Effector CD8-positive, alpha-beta T cell (primary cell): Measurements from ENCODE around the gene CDK8.
"Not testable (repeated sequence)": the region's sequence is repeated elsewhere in the genome, so short reads cannot be mapped to it uniquely, and the experiment has no call there.

Source experiments
- DNase-seq: peaks from one replicate; lab custom pipeline; 2025; lab: John Stamatoyannopoulos, UW
- total RNA-seq, 4 experiments: gene quantifications; one replicate each; lab custom pipeline; 2026; lab: John Stamatoyannopoulos, UW

The CDK8 gene
- total RNA-seq: 23.2 to 32.8 (median 25.7) reads per million in 4 experiments

DNA sequence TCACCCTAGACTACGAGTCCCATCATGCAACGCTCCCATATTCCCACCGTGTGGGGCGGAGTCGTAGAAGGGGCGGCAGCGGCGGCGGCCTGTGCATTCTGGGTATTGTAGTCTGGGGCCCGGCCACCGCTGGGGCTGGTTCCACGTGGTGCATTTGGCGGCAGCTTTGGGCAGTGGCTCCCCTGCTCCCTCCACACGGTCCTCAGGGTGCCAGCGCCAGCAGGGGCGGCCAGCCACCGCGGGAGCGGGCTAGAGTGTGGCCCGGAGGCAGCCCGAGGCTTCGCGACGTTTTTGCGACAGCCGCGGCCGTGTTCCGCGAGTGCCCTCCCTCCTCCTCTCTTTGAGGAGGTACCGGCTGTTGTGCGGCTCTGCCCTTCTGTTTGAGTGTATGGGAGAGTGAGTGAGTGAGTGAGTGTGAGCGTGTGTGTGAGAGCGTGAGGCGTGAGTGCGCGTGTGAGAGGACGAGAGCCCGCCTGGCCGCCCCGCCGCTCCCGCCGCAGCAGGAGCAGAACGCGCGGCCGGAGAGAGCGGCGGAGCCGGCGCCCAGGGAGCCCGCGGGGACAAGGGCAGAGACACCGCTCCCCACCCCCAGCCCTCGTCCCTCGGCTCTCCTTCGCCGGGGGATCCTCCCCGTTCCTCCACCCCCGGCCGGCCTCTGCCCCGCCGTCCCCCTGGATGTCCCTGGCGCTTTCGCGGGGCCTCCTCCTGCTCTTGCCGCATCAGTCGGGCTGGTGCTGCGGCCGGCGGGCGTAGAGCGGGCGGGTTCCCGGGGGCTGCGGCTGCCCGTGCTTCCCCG is at the start of gene CDK8:
TSS of gene CDK8 (plus strand) at position 343 of the 796 bp plus-strand sequence. CDS start 513 bp downstream, outside the sequence.
- DNase-seq: peak; percentile 83

DNA sequence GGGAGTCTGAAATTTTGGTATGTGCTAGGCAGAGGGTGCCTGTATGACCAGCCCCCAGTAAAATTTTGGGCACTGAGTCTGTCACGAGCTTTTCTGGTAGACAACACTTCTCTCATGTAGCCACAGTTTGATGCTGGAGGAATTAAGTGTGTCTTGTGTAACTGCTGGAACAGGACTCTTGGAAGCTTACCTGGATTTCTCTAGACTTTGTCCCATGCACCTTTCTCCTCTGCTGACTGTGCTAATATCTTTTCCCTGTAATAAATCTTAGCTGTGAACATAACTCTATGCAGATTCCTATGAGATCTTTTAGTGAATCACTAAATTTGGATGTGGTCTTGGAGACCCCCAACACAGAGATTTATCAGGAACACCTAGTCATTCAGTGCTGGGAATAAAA is 45.6 kb upstream of the CDK8 start:
- no peak for DNase-seq

DNA sequence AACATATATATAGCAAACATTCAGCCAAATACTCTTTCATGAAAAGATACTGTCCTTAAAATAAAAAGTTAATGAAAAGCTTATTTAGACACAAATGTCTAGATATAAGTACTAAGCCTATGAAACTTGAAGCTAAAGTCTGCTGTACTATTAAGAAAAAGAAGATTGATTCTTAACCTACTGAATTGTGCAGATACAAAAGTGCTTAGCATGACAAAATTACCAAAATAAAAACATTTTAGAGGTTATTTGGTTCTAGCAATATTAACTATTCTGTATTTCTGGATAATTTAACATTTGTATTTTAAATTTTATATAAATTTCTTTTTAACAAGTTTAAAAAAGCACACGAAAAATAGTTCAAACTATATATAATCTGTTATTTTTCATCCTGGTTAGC is 40.6 kb upstream of the CDK8 start:
- no peak for DNase-seq

DNA sequence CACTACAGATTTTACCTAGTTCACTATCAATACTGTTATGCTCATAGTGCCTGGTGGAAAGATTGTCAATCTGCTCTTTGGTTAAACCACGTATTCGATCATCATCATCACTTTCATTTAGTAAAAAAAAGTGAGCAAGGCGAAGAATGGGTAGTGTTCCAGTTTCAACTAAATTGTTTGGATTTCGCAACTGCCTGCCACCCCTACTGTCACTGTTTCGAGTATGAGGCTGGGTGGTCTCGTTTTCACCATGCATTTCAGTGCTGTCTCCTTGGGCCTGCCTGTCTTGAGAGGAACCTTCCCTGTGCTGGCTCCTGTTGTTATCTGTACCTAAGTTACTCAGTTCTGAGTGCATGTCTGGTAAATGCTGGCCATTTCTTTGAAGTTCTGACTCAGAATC is 39.9 kb upstream of the CDK8 start:
- no peak for DNase-seq

DNA sequence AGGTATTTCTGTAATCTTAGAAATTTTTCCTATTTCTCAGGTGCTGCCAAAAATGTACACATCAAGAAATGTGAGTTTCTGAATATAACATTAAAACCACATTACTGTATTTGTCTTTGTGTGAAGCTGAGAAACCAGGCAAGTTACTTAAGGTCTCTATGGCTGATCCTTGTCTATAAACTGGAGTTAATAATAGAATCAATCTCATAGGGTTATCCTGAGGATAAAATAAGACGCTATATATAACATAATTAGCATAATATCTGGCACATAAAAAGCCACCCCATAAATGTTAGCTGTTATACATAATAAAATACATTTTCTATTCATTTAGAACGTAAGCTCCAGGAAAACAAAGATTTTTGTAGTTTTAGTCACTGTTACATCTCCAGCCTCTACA is 37.9 kb upstream of the CDK8 start:
- no peak for DNase-seq

DNA sequence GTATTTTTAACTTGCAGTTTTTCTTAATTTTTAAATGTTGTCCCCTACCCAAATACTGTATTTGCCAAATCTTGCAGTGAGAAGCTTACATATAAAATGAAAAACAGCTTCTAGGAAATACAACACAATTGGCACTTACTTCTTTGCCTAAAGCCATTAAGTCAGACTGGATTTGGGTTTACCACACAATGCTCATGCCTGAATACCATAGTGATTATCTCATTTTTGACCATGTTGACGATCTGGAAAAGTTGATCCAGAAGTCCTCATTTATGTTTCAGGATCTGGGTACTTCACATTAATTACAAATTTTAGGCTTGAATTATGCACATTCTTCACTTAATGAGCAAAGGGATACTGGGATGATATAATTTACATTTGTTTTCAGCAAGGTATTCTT is 34.2 kb upstream of the CDK8 start:
- no peak for DNase-seq

DNA sequence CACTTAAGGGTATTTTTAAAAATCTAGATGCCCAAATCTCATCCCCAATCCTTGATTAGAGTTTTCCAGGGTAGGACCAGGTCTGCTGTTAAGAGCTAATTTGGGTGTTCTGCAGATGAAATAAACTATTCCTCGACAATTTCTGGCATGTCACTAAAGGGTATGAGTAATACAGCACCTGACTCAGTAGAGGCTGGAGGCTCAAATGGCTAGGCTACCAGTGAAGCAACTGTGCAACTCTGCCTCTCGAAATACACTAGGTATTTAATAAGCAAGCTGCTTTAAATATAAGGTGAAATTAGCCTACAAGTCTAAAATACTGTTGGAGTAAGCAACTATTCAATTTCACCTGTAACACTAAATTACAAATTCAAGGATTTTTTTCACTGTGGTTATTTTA is 33.4 kb upstream of the CDK8 start:
- DNase-seq: no peak

DNA sequence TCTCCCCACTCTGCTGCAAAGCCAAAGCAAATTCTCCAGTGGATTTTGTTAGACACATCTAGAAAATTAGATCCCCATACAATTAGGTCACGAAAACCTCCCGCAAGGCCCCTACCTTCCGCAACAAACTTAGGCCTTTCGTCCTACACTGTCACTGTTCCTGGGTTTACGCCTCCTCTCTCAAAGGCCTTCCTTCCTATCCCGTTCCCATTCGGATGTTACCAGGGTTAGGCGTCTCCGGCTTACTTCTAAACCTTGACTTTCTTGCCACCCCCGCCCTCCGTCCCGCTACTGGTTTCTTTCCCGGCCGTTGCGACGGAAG is 32.6 kb upstream of the CDK8 start:
- DNase-seq: no peak

DNA sequence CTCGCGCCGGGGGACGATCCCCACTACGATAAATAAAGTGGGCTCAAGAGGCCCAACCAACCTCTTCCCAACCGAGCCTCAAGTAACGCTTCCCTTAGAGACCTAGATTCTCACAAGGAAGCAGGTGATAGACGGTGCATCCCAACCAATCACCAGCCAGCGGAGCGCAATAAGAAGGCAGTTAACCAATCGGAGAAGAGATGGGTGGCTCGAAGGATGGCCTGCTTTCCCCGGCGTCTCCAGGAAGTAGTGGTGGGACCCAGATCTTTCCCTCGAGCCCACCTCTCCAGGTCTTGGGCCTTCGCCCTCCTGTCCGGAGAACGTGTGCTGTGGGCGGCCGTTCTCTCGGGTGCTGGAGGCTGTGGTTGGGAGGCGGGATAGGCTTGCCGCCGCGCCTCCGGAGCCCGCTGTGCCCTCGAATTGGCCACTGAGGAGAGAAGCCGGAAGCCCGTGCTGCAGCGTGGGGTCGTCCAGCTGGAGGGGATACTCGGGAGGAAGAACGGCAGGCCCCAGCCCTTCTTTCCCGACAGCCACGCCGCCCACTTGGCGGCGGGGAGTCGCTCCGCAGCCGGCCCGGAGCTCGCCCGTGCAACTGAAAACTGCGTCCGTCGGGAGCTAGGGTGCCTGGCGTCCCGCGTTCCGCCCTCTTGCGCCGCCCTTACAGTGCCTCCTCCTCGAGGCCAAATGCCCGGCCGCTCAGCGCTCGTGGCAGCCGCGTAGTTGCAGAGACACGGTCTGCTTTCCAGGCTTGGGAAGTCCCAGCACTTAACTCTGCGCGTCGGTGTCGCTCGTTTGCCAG is 32.0 kb upstream of the CDK8 start, which contains the start of gene RNF6:
TSS of gene RNF6 (minus strand) at position 594 of the 799 bp plus-strand sequence. CDS start 2,665 bp downstream, outside the sequence.
- DNase-seq: peak; percentile 81

DNA sequence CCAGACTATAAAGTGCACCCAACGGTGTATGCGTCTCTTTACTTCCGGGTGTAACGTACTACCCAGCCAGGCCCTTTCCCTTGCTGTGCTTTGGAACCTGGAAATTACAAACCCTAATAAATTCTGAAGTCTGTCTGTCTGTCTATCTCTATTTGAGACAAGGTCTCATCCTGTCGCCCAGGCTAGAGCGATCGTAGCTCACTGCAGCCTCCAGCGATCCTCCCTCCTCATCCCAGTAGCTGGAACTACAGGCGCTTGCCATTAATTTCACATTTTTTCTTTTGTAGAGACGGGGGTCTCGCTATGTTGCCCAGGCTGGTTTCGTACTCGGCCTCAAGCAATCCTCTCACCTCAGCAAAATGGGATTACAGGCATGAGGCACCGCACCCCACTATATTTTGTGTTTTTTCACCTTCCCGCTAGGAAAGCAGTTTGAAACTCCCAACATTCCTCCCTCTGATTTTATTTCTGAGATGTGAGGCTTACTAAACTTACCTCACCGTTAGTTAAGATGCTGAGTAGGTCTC is 31.3 kb upstream of the CDK8 start:
- no peak for DNase-seq

DNA sequence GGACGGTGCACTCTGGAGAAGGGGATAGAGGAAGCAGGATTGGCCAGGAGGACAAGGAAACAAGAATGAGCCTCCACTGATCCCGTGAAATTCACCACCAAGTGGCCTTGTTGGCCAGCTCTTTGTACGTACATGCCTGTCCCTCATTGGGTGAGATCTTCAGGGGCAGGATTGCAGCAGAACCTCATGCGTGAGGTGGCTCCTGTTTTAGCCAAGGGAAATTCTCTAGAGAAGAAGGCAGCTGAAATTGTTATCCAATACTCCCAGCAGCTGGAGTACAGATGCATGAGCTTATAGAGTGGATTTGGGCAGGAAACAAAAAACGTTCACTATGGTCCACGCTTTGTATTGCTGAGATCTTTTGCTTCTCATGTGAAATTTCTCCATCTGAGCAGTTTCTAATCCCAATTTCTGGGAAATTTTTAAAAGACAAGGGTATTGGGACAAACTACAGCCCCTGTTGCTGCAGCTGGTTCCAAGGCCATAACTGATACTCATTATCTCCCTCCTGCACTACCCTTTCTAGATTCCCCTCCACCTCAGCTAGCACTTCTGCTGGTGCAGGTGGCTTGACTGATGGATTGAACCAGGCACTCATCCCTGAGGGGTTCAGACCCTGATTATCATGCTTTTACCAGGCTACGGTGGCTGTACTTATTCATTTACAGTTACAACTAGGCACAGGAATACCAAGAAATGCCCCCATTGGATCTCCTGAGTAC is 27.9 kb upstream of the CDK8 start:
- DNase-seq: no peak

DNA sequence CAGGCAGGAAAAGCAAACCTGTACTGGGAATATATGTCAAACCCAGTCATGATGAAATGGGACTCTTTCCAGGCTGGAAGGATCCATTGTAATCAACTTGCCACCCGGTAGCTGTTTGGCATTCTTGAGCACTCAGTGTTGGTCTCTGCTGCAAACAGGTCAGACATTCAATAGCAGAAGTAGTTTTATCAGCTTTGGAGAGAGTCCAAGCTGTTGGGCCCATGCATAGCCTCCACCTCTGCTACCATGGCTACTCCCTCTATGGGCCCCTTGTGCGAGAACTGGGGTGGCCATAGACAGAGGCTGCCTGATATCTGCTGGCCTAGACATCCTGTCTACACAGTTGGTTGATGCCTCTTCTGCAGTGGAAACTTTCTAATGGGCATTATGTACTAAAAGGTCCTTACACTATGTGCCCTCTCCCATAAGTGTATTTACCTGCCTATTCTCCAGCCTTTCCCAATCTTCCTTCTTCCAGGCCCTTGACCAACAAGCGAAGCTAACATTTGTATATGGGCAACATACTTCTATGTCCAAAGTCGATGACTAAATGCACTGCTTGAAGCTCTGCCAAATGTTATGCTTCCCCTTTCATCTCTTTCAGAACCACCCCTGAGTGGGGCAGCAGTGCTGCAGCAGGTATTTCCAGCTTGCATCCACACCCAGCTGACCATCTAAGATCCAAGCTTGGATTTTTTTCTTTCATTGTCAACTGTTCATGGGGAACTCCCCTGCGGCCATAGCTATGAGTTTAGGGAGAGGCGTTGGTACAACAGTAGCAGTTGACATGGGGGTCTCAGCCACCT is 26.6 kb upstream of the CDK8 start:
- DNase-seq: no peak

DNA sequence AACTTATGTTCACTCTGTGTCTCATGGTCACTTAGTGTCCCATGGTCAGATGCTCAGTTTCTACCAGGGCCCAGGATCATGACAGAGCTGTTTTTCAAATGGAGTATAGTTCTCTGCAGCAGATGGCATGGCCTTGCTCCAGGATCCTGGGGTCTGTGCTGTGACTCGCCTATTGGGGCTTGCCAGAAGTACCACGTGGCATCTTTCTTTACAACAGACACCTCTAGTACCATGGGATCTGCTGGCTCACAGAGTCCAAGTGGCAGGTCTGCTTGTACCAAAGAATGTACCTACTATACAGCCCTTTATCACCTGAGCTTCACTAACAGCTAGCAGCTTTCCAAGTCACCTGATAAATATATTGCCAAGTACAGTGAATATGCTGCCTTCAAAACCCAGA is 25.8 kb upstream of the CDK8 start:
- no peak for DNase-seq

DNA sequence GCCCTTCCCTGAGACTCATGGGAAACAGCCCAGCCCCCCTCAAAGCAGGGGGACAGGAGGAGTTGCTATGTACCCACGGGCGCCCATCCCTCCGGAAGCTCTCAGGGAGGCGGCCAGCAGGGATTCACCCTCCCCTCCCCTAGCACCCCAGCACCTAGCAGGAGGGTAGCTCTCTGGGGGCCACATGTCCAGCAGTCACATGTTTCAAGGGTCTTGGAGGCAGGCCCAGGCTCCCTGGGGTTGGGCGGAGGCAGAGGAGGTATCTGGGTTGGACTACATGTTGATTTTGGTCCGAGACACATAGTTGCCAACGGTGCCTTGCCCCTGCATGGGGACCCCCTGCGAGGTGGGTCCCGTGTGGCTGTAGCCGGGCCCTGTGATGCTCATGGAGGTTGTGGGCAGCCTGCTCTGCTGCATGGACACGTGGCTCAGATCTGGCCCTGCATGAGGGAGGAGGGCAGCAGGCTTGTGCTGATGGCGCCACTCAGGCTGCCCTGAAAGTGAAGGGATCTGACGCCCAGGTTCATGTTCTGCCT is 24.8 kb upstream of the CDK8 start:
- DNase-seq: no peak

DNA sequence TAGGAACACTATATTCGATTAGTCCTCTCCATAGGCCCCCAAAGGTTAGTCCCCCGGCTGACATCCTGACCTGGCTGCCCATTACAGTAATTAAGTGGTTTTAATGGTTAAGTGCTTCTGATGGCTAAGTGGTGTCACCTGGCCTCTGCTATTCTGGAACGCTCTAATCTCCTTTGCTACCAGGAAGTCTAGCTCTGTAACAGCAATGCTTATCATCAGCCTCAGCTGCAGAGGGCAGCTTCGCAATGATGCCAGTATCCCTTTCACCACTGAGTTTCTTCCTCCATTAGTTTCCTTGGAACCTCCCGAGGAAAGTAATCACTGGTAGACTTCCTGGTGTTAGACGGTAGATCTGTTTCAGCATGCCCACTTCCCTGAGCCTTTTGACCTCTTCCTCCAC is 23.2 kb upstream of the CDK8 start:
- DNase-seq: no peak

DNA sequence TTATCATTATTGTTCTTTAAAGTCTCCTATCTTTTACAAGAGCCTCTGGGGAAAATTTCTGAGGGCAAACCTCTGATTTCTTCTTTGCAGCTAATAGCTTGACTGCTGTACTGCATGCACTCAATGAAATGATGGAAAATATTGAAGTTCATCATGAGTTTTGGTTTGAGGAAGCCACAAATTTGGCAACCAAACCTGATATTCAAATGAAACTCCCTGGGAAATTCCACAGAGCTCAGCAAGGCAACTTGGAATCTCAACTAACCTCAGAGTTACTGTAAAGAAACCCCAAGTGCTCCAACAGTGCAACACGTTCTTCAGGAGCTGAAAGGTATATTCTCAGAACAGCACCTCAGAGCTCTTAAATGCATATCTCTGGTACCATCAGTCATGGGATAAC is 17.6 kb upstream of the CDK8 start:
- no peak for DNase-seq

DNA sequence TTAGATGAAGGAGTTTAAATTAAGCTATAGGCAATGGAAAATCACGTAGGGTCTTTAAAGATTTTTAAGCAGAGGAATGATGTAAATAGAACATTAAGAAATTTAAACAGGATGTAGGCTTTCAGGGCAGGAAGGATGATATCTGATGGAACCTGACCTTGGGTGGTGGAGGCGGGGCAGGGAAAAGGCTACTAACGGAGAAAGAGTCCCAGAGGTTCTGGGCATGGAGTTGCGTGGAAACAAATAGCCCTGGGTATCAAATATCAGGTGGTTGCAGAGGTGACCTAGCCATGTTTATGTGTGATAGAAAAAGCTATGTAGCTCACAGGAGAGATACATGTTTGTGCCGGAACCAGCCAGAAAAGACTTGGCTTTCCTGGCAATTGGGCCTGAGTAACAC is 7.8 kb upstream of the CDK8 start:
- DNase-seq: no peak

DNA sequence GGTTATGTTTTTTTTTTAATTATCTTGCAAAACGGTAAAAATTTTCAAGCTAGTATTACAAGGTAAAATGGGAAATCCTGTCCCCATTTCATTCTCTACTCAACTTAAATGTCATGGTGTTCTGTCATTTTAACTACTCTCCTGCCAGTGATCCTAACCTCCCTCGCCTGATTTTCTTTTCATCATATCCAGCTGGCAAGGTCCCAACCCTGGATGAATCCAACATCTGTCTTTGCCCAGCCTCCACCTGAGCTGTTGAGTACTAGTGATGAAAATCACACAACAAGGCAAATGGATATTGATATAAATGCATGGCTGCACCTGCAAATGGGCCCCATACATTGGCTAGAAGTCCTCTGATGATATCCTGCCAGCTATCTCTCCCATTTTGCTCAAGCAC is 6.9 kb upstream of the CDK8 start:
- DNase-seq: no peak

DNA sequence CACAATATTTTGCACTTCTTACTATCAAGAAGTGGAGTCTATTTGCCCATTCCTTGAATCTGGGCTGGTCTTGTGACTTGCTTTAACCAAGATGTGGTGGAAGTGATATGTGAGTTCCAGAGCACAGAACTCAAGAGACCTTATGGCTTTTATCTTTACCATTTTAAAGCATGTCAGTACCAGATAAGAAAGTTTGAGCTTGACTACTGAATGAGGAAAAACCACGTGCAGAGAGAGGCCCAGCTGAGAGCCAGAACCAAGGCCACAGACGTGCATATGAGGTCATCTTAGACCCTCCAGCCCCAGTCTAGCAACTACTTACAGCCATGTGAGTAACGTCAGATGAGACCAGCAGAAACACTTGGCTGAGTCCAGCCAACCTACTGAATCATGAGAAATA is 6.3 kb upstream of the CDK8 start:
- no peak for DNase-seq

DNA sequence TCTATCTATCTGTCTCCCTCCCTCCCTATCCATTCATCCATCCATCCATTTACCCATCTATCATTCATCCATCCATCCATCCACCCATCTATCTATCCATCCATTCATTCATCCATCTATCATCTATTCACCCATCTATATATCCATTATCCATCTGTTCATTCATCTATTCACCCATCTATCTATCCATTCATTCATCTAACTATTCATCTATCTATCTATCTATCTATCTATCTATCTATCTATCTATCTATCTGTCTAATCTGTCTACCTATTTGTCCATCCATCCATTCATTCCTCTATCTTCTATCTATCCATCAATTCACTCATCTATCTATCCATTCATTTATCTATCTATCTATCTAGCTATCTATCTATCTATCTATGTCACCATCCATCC is 4.4 kb upstream of the CDK8 start:
- DNase-seq: no peak

DNA sequence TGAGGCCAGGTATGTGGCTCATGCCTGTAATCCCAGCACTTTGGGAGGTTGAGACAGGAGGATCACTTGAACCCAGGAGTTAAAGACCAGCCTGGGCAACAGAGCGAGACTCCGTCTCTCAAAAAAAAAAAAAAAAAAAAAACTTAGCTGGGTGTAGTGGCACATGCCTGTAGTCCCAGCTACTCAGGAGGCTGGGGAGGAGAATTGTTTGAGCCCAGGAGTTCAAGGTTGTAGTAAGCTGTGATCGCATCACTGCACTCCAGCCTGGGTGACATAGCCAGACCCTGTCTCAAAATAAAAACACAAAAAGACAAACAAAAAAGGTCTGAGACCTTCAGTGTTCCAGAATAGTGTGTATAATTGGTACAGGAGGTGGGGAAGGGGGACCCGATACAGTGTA is 1.9 kb upstream of the CDK8 start:
- not testable (repeated sequence) for DNase-seq
